ENCODE data around the gene NSDHL.

NSDHL gene

DNA sequence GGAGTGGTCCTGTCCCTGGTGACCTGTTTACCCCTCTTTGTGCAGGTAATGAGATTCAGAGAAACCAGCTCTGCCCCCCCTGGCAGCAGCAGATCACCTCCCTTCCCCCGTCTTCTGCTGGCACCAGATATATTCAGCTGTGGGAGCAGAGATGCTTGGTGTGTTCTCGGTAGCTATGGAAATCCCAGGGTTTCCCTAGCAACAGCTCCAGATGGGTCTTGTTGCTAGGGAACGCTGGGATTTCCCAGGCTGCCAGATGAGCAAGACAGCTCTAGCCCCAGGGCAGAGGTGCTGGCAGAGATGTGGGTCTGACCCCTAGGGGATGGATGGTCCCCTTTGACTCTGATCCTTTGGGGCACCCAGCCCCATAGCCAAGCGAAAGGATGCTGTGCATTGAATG is 20.5 kb upstream of the NSDHL start:
- DNase-seq (ENCODE audit: low read depth in 1 of 2, low spot score in 1 of 2): no peak
- TF ChIP-seq POLR2AphosphoS5 (IDR thresholded peaks at IDR 0.05; ENCODE audit: low read depth) (no peak), GABPA (IDR thresholded peaks at IDR 0.05; ENCODE audit: low read depth) (no peak), SPI1 (IDR thresholded peaks at IDR 0.05; ENCODE audit: borderline replicate concordance, low read depth) (no peak)
- TF ChIP-seq, protein P1, sequence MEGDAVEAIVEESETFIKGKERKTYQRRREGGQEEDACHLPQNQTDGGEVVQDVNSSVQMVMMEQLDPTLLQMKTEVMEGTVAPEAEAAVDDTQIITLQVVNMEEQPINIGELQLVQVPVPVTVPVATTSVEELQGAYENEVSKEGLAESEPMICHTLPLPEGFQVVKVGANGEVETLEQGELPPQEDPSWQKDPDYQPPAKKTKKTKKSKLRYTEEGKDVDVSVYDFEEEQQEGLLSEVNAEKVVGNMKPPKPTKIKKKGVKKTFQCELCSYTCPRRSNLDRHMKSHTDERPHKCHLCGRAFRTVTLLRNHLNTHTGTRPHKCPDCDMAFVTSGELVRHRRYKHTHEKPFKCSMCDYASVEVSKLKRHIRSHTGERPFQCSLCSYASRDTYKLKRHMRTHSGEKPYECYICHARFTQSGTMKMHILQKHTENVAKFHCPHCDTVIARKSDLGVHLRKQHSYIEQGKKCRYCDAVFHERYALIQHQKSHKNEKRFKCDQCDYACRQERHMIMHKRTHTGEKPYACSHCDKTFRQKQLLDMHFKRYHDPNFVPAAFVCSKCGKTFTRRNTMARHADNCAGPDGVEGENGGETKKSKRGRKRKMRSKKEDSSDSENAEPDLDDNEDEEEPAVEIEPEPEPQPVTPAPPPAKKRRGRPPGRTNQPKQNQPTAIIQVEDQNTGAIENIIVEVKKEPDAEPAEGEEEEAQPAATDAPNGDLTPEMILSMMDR (IDR thresholded peaks at IDR 0.05; ENCODE audit: insufficient read depth, low read length): no peak
- TF ChIP-seq, protein P2, sequence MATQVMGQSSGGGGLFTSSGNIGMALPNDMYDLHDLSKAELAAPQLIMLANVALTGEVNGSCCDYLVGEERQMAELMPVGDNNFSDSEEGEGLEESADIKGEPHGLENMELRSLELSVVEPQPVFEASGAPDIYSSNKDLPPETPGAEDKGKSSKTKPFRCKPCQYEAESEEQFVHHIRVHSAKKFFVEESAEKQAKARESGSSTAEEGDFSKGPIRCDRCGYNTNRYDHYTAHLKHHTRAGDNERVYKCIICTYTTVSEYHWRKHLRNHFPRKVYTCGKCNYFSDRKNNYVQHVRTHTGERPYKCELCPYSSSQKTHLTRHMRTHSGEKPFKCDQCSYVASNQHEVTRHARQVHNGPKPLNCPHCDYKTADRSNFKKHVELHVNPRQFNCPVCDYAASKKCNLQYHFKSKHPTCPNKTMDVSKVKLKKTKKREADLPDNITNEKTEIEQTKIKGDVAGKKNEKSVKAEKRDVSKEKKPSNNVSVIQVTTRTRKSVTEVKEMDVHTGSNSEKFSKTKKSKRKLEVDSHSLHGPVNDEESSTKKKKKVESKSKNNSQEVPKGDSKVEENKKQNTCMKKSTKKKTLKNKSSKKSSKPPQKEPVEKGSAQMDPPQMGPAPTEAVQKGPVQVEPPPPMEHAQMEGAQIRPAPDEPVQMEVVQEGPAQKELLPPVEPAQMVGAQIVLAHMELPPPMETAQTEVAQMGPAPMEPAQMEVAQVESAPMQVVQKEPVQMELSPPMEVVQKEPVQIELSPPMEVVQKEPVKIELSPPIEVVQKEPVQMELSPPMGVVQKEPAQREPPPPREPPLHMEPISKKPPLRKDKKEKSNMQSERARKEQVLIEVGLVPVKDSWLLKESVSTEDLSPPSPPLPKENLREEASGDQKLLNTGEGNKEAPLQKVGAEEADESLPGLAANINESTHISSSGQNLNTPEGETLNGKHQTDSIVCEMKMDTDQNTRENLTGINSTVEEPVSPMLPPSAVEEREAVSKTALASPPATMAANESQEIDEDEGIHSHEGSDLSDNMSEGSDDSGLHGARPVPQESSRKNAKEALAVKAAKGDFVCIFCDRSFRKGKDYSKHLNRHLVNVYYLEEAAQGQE (IDR thresholded peaks at IDR 0.05; ENCODE audit: insufficient replicate concordance, low read depth): no peak
- Histone ChIP-seq H3K4me3 (replicated peaks; ENCODE audit: insufficient read depth, low read length) (no peak overlapping the region), H3K27ac (replicated peaks) (no peak overlapping the region), H3K27me3 (ENCODE audit: insufficient read depth, poor library complexity, severe bottlenecking) (peaks cover 3% of the 10 kb centered on the region)

DNA sequence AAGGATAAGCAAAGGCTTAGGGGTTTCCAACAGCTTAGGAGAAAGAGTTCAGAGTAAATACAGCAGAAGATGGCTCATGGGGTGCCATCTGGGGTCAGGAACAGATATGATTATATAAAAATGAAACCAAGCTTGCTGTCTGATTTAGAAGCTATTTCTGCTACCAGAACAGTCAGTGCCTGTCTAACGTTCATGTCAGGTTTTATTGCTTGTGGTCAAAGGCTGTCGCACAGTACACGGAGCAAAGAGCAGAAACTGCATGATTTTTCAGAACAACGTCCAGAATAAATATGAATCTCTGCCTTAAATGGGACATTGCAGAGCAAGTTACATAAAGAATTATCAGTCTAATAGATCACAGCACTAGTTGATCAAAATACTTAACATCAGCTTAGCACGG is 17.7 kb upstream of the NSDHL start:
- Histone ChIP-seq H3K27ac (replicated peaks) (no peak overlapping the region), H3K27me3 (ENCODE audit: insufficient read depth, poor library complexity, severe bottlenecking) (peaks cover 6% of the 10 kb centered on the region), H3K4me3 (replicated peaks; ENCODE audit: insufficient read depth, low read length) (no peak overlapping the region)
- TF ChIP-seq POLR2AphosphoS5 (IDR thresholded peaks at IDR 0.05; ENCODE audit: low read depth) (no peak), GABPA (IDR thresholded peaks at IDR 0.05; ENCODE audit: low read depth) (no peak), SPI1 (IDR thresholded peaks at IDR 0.05; ENCODE audit: borderline replicate concordance, low read depth) (no peak)
- TF ChIP-seq, protein P1 (IDR thresholded peaks at IDR 0.05; ENCODE audit: insufficient read depth, low read length): no peak
- TF ChIP-seq, protein P2 (IDR thresholded peaks at IDR 0.05; ENCODE audit: insufficient replicate concordance, low read depth): no peak
- DNase-seq (ENCODE audit: low read depth in 1 of 2, low spot score in 1 of 2): no peak

DNA sequence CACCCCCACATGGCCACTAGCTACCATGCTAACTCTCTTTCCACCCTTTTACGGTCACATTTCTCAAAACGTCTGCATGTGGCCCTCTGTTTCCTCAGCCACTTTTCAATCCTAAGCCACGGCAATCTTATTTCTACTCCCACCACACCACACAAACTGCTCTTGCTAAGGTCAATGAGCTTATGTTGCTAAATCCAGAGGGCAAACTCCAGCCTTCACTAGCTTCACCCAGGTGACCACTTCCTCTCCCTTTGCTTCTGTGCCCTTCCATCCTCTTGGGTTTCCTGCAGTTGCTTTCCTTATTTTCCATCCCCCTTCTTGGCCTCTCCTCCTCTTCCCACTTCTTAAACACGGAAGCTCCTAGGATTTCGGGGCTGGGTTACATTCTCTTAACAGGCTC is 16.8 kb upstream of the NSDHL start:
- DNase-seq (ENCODE audit: low read depth in 1 of 2, low spot score in 1 of 2): no peak
- TF ChIP-seq, protein P1 (IDR thresholded peaks at IDR 0.05; ENCODE audit: insufficient read depth, low read length): no peak
- TF ChIP-seq GABPA (IDR thresholded peaks at IDR 0.05; ENCODE audit: low read depth) (no peak), SPI1 (IDR thresholded peaks at IDR 0.05; ENCODE audit: borderline replicate concordance, low read depth) (no peak), POLR2AphosphoS5 (IDR thresholded peaks at IDR 0.05; ENCODE audit: low read depth) (no peak)
- TF ChIP-seq, protein P2 (IDR thresholded peaks at IDR 0.05; ENCODE audit: insufficient replicate concordance, low read depth): no peak
- Histone ChIP-seq H3K27me3 (ENCODE audit: insufficient read depth, poor library complexity, severe bottlenecking) (peaks cover 6% of the 10 kb centered on the region), H3K4me3 (replicated peaks; ENCODE audit: insufficient read depth, low read length) (no peak overlapping the region), H3K27ac (replicated peaks) (no peak overlapping the region)

Data from HL-60 (cell line).